ENCODE data around the gene NTF4. TPM values are rescaled to one million over a fixed set of nuclear protein-coding genes. Genes with fewer than 3 reads are reported as not detected.

Gene NTF4
- total RNA-seq, 4 donors from 2014 or later, result 1.3 to 6.8 (median 2.9) TPM

- Histone ChIP-seq H3K36me3 (peaks cover 0 to 62% of the 10 kb centered on the region in 2 donors), H3K27ac (no peak overlapping the region), H3K27me3 (peaks cover 0 to 10% (median 8%) of the 10 kb centered on the region in 3 donors), H3K9me3 (no peaks in the 10 kb centered on the region), H3K4me1 (peaks cover 13 to 17% of the 10 kb centered on the region in 2 donors), H3K4me3 (no peak overlapping the region)
- in situ Hi-C loops (cut with MboI; ENCODE audit: low sequenced_read_pairs in 4 of 4) (no loop called here), intact Hi-C loops (cut with DNase I; ENCODE audit: low total_unique reads) (no loop called here)
- DNase-seq (no peak), ATAC-seq (no peak)
- TF ChIP-seq POLR2A (IDR thresholded peaks at IDR 0.05), result no peak
- TF ChIP-seq, protein P1, sequence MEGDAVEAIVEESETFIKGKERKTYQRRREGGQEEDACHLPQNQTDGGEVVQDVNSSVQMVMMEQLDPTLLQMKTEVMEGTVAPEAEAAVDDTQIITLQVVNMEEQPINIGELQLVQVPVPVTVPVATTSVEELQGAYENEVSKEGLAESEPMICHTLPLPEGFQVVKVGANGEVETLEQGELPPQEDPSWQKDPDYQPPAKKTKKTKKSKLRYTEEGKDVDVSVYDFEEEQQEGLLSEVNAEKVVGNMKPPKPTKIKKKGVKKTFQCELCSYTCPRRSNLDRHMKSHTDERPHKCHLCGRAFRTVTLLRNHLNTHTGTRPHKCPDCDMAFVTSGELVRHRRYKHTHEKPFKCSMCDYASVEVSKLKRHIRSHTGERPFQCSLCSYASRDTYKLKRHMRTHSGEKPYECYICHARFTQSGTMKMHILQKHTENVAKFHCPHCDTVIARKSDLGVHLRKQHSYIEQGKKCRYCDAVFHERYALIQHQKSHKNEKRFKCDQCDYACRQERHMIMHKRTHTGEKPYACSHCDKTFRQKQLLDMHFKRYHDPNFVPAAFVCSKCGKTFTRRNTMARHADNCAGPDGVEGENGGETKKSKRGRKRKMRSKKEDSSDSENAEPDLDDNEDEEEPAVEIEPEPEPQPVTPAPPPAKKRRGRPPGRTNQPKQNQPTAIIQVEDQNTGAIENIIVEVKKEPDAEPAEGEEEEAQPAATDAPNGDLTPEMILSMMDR (IDR thresholded peaks at IDR 0.05 in 4 of 5, conservative IDR thresholded peaks at IDR 0.05 in 1 of 5), result no peak
These were observed 50.3 kb downstream of the NTF4 start for GRCh38 chr19:49014123-49014869.

- no peak for ATAC-seq
- DNase-seq, result no peak
- Histone ChIP-seq H3K9me3 (no peaks in the 10 kb centered on the region), H3K27ac (no peak overlapping the region), H3K36me3 (peaks cover 0 to 85% of the 10 kb centered on the region in 2 donors), H3K4me3 (no peak overlapping the region), H3K27me3 (no peaks in the 10 kb centered on the region), H3K4me1 (no peaks in the 10 kb centered on the region)
- in situ Hi-C loops (cut with MboI; ENCODE audit: low sequenced_read_pairs in 4 of 4) (no loop called here), intact Hi-C loops (cut with DNase I; ENCODE audit: low total_unique reads) (no loop called here)
- TF ChIP-seq, protein P1 (IDR thresholded peaks at IDR 0.05 in 4 of 5, conservative IDR thresholded peaks at IDR 0.05 in 1 of 5), result no peak
- no peak for TF ChIP-seq POLR2A (IDR thresholded peaks at IDR 0.05)
These were observed 53.4 kb downstream of the NTF4 start for GRCh38 chr19:49011194-49011593.

Other genes starting within 250 kb of the NTF4 start
- gene HSD17B14, start 228.3 kb downstream of the NTF4 start, total RNA-seq, result 1 to 10 TPM in 3 of 4 donors, not detected in 1; 1.2 to 1.9 (median 1.7) TPM
- 1 to 10 TPM; 3.4 to 9.7 (median 6.3) TPM for gene PLEKHA4, start 196.2 kb downstream of the NTF4 start, total RNA-seq
- 10 to 100 TPM; 28.7 to 73.9 (median 39.8) TPM for gene PPP1R15A, start 192.4 kb downstream of the NTF4 start, total RNA-seq
- gene TULP2, start 166.1 kb downstream of the NTF4 start, total RNA-seq, result not detected
- 100 to 1,000 TPM in 3 of 4 donors, 10 to 100 TPM in 1; 83.9 to 162 (median 148) TPM for gene NUCB1, start 164.5 kb downstream of the NTF4 start, total RNA-seq
- not detected for gene DHDH, start 131.1 kb downstream of the NTF4 start, total RNA-seq
- gene BAX, start 109.9 kb downstream of the NTF4 start, total RNA-seq, result 10 to 100 TPM in 3 of 4 donors, 1 to 10 TPM in 1; 7.9 to 21.8 (median 18.0) TPM
- 1,000 to 10,000 TPM in 3 of 4 donors, 100 to 1,000 TPM in 1; 894 to 1,364 (median 1,121) TPM for gene FTL, start 99.5 kb downstream of the NTF4 start, total RNA-seq
- gene GYS1, start 71.5 kb downstream of the NTF4 start, total RNA-seq, result 100 to 1,000 TPM; 110 to 221 (median 126) TPM
- gene RUVBL2, start 70.9 kb downstream of the NTF4 start, total RNA-seq, result 100 to 1,000 TPM; 134 to 185 (median 146) TPM
- gene LHB, start 47.7 kb downstream of the NTF4 start, total RNA-seq, result 1 to 10 TPM in 1 of 4 donors, not detected in 3; 1.9 TPM
- gene CGB3, start 40.5 kb downstream of the NTF4 start, total RNA-seq, result not detected
- gene CGB2, start 32.9 kb downstream of the NTF4 start, total RNA-seq, result not detected
- gene CGB1, start 27.9 kb downstream of the NTF4 start, total RNA-seq, result not detected
- not detected for gene CGB5, start 21.0 kb downstream of the NTF4 start, total RNA-seq
- gene CGB8, start 15.7 kb downstream of the NTF4 start, total RNA-seq, result not detected
- gene CGB7, start 7.1 kb downstream of the NTF4 start, total RNA-seq, result 1 to 10 TPM in 1 of 4 donors, under 1 TPM in 1, not detected in 2; 0.42 to 1.1 TPM
- 10 to 100 TPM in 3 of 4 donors, 1 to 10 TPM in 1; 4.3 to 20.2 (median 13.9) TPM for gene KCNA7, start 7.9 kb upstream of the NTF4 start, total RNA-seq
- 100 to 1,000 TPM in 2 of 4 donors, 10 to 100 TPM in 2; 55.6 to 305 (median 107) TPM for gene SNRNP70, start 20.6 kb upstream of the NTF4 start, total RNA-seq
- 10 to 100 TPM; 25.7 to 97.9 (median 34.0) TPM for gene LIN7B, start 49.6 kb upstream of the NTF4 start, total RNA-seq
- 10 to 100 TPM in 1 of 4 donors, 1 to 10 TPM in 3; 1.3 to 11.7 (median 3.5) TPM for gene C19orf73, start 54.3 kb upstream of the NTF4 start, total RNA-seq
- 1 to 10 TPM; 1.9 to 4.1 (median 3.0) TPM for gene PPFIA3, start 54.7 kb upstream of the NTF4 start, total RNA-seq
- gene HRC, start 90.6 kb upstream of the NTF4 start, total RNA-seq, result 100 to 1,000 TPM; 190 to 537 (median 300) TPM
- gene TRPM4, start 93.0 kb upstream of the NTF4 start, total RNA-seq, result 10 to 100 TPM; 10.4 to 11.5 (median 11.3) TPM